ENCODE measurements around the gene EAF2. TPM values are rescaled to one million over a fixed set of nuclear protein-coding genes. Genes with fewer than 3 reads are reported as not detected.

EAF2 gene
- total and polyA plus RNA-seq, 2 donors, result 5.5 to 16.4 TPM

Other genes with a start within 250 kb of the EAF2 start
- gene FBXO40, start 241.8 kb upstream of the EAF2 start, total RNA-seq, result not detected
- gene FBXO40, start 241.8 kb upstream of the EAF2 start, polyA plus RNA-seq, result not detected
- 11.6 TPM for gene HCLS1, start 174.3 kb upstream of the EAF2 start, total RNA-seq
- gene HCLS1, start 174.3 kb upstream of the EAF2 start, polyA plus RNA-seq, result 44.9 TPM
- gene GOLGB1, start 85.5 kb upstream of the EAF2 start, total RNA-seq, result 95.0 TPM
- 19.6 TPM for gene GOLGB1, start 85.5 kb upstream of the EAF2 start, polyA plus RNA-seq
- gene IQCB1, start 149 bp upstream of the EAF2 start, total RNA-seq, result 41.1 TPM
- 13.0 TPM for gene IQCB1, start 149 bp upstream of the EAF2 start, polyA plus RNA-seq
- gene SLC15A2, start 59.2 kb downstream of the EAF2 start, total RNA-seq, result 14.0 TPM
- 0.65 TPM for gene SLC15A2, start 59.2 kb downstream of the EAF2 start, polyA plus RNA-seq
- 1.2 TPM for gene ILDR1, start 187.0 kb downstream of the EAF2 start, total RNA-seq
- gene ILDR1, start 187.0 kb downstream of the EAF2 start, polyA plus RNA-seq, result 1.2 TPM
- gene CD86, start 220.2 kb downstream of the EAF2 start, total RNA-seq, result 6.1 TPM
- gene CD86, start 220.2 kb downstream of the EAF2 start, polyA plus RNA-seq, result 3.4 TPM

Data from urinary bladder (tissue), 2 donors.